Measurements from ENCODE around the gene LPAR2.

DNA sequence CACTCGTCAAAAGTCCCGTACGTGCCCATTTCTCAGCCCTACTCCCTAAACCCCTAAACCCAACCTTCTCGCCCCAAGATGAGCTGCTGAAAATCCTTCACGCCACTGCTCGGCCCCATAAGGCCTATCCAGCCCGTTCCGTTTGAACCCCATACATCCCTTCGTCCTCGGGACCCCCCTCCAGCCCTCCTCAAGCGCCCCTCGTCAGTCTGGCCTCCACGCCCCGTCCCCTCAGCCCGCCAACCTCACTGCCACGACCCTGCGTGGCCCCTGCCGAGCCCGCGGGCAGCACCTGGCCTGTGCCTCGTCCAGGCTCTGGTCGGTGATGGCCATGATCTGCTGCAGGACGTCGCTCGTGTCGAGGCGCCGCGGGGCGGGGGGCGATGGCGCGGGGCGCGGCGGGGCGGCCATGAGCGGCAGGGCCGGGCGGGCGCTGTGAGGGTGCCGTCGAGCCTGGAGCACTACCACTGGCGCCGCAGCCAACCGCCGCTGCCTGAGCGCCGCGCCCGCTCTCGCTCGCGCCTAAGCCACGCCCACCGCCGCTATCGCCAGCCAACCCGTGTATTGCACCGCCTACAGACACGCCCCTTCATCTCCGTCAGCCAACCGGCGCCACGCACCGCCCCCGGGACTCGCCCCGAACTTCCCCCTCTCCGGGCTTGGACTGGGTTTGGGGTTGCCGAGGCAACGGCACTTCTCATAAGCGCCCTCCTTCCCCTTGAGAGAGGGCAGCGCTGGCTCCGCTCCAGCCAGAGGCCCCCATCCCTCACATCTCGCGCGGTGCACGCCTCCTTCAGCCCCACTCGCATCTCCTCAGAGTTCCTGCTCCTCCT is 9.6 kb downstream of the LPAR2 start, which contains the start of gene PBX4:
- TF ChIP-seq, protein P1, sequence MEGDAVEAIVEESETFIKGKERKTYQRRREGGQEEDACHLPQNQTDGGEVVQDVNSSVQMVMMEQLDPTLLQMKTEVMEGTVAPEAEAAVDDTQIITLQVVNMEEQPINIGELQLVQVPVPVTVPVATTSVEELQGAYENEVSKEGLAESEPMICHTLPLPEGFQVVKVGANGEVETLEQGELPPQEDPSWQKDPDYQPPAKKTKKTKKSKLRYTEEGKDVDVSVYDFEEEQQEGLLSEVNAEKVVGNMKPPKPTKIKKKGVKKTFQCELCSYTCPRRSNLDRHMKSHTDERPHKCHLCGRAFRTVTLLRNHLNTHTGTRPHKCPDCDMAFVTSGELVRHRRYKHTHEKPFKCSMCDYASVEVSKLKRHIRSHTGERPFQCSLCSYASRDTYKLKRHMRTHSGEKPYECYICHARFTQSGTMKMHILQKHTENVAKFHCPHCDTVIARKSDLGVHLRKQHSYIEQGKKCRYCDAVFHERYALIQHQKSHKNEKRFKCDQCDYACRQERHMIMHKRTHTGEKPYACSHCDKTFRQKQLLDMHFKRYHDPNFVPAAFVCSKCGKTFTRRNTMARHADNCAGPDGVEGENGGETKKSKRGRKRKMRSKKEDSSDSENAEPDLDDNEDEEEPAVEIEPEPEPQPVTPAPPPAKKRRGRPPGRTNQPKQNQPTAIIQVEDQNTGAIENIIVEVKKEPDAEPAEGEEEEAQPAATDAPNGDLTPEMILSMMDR (optimal IDR thresholded peaks at IDR 0.05 in 1 of 3, IDR thresholded peaks at IDR 0.05 in 1 of 3, conservative IDR thresholded peaks at IDR 0.05 in 1 of 3; ENCODE audit: extremely low read depth in 1 of 3, insufficient read depth in 2 of 3, low read length in 3 of 3), result no peak
- no peak for TF ChIP-seq EZH2 (IDR thresholded peaks at IDR 0.05; ENCODE audit: low read length)

Data from keratinocyte (primary cell).